Thoracic aorta (tissue), 2 donors: Measurements from ENCODE around the gene AMMECR1. TPM values are rescaled to one million over a fixed set of nuclear protein-coding genes. Genes with fewer than 3 reads are reported as not detected.
"Not testable (repeated sequence)": the region's sequence is repeated elsewhere in the genome, so short reads cannot be mapped to it uniquely, and the experiment has no call there.

Experiments used
- ATAC-seq: fragments of 150-250 bp; one replicate; pipeline ENCODE4 v1.8.0; 2017; ENCODE audit warnings: low read depth; ENCODE audit not compliant: insufficient number of reproducible peaks, low FRiP score
- DNase-seq: peaks from one replicate; pipeline ENCODE4 v3.0.0-alpha.2; 2020; ENCODE audit warnings: low spot score
- H3K27ac ChIP-seq, 2 donors: fragments of 200-600 bp; sonication (generic); 1 replicate in 1 of 2; 2 replicates in 1 of 2; pipeline ENCODE4 v1.5.1; 2016; ENCODE audit warnings: mild to moderate bottlenecking in 2 of 2, moderate library complexity in 2 of 2
- H3K27me3 ChIP-seq: fragments of 200-600 bp; sonication (generic); replicated peaks from 2 replicates; pipeline ENCODE4 v1.6.0; 2016; ENCODE audit warnings: mild to moderate bottlenecking; ENCODE audit not compliant: insufficient read depth
- H3K36me3 ChIP-seq: fragments of 200-600 bp; sonication (generic); one replicate; pipeline ENCODE4 v1.5.1; 2016
- H3K4me1 ChIP-seq, 2 donors: fragments of 200-600 bp; sonication (generic); 1 replicate in 1 of 2; 2 replicates in 1 of 2; pipeline versions ENCODE4 v1.5.1 to v1.6.0; 2016; ENCODE audit warnings: low read depth in 2 of 2, mild to moderate bottlenecking in 1 of 2; ENCODE audit not compliant: control insufficient read depth in 1 of 2
- H3K4me3 ChIP-seq: fragments of 200-600 bp; sonication (generic); 2 replicates; pipeline ENCODE4 v1.5.1; 2016; ENCODE audit warnings: mild to moderate bottlenecking
- H3K9me3 ChIP-seq: fragments of 200-600 bp; sonication (generic); 2 replicates; pipeline ENCODE4 v1.5.1; 2016
- CTCF ChIP-seq: fragments of 200-600 bp; sonication (generic); IDR thresholded peaks from one replicate; pipeline ENCODE4 v1.5.1; 2019; ENCODE audit warnings: antibody characterized with exemption
- total RNA-seq, 2 donors: library from RNA; depleted of rRNA; stranded (reverse); fragments of >200 nt; gene quantifications; one replicate each; pipeline versions ENCODE4 v1.1.0 to v1.2.3, GENCODE V29; 2016

AMMECR1 gene
- total RNA-seq, 2 donors from 2014 or later: 3.0 to 8.5 TPM

- Histone ChIP-seq H3K4me1 (no peaks in the 10 kb centered on the region), H3K36me3 (no peaks in the 10 kb centered on the region), H3K27me3 (no peaks in the 10 kb centered on the region), H3K9me3 (no peaks in the 10 kb centered on the region), H3K27ac (no peak overlapping the region), H3K4me3 (no peak overlapping the region)
- ATAC-seq: no peak
- TF ChIP-seq CTCF: no peak
- DNase-seq: no peak
Measured at GRCh38 chrX:110242371-110242770, 75.5 kb downstream of the AMMECR1 start.

- H3K36me3 ChIP-seq: no peaks in the 10 kb centered on the region
- no peak overlapping the region for H3K27ac ChIP-seq
- H3K27me3 ChIP-seq: no peaks in the 10 kb centered on the region
- DNase-seq (no peak), ATAC-seq (no peak)
- H3K4me3 ChIP-seq: no peak overlapping the region
- H3K4me1 ChIP-seq: no peaks in the 10 kb centered on the region
- no peak for TF ChIP-seq CTCF
- no peaks in the 10 kb centered on the region for H3K9me3 ChIP-seq
Measured at GRCh38 chrX:110241816-110242215, 76.1 kb downstream of the AMMECR1 start.

GRCh38 chrX:110238259-110238658 lies 79.6 kb downstream of the AMMECR1 start:
- not testable (repeated sequence) for ATAC-seq, H3K36me3 ChIP-seq, DNase-seq, H3K27ac ChIP-seq, H3K4me3 ChIP-seq, H3K9me3 ChIP-seq, H3K4me1 ChIP-seq, H3K27me3 ChIP-seq

GRCh38 chrX:110231485-110231884 lies 86.4 kb downstream of the AMMECR1 start:
- not testable (repeated sequence) for H3K4me1 ChIP-seq, H3K36me3 ChIP-seq, ATAC-seq, H3K4me3 ChIP-seq, DNase-seq, H3K9me3 ChIP-seq, H3K27me3 ChIP-seq, H3K27ac ChIP-seq

- H3K4me1 ChIP-seq, H3K9me3 ChIP-seq, H3K36me3 ChIP-seq, DNase-seq, H3K27ac ChIP-seq, ATAC-seq, H3K27me3 ChIP-seq, H3K4me3 ChIP-seq: not testable (repeated sequence)
Measured at GRCh38 chrX:110229497-110230111, 88.3 kb downstream of the AMMECR1 start.

GRCh38 chrX:110228453-110228852 lies 89.4 kb downstream of the AMMECR1 start:
- no peaks in the 10 kb centered on the region for H3K9me3 ChIP-seq
- DNase-seq (no peak), ATAC-seq (no peak)
- H3K4me3 ChIP-seq: no peak overlapping the region
- TF ChIP-seq CTCF: no peak
- H3K27me3 ChIP-seq: no peaks in the 10 kb centered on the region
- H3K36me3 ChIP-seq: no peaks in the 10 kb centered on the region
- H3K27ac ChIP-seq: no peak overlapping the region
- no peaks in the 10 kb centered on the region for H3K4me1 ChIP-seq

GRCh38 chrX:110226931-110227330 lies 91.0 kb downstream of the AMMECR1 start:
- Histone ChIP-seq H3K4me1 (no peaks in the 10 kb centered on the region), H3K27ac (no peak overlapping the region), H3K36me3 (no peaks in the 10 kb centered on the region), H3K9me3 (no peaks in the 10 kb centered on the region), H3K27me3 (no peaks in the 10 kb centered on the region), H3K4me3 (no peak overlapping the region)
- DNase-seq (no peak), ATAC-seq (no peak)
- TF ChIP-seq CTCF: no peak
